ENCODE results near the gene ESRRB.

The ESRRB gene

GRCh38 chr14:76355771-76356170, 20.2 kb upstream of the ESRRB start:
- Histone ChIP-seq H3K4me3 (ENCODE audit: low read depth, low read length) (no peak overlapping the region), H3K79me2 (ENCODE audit: control insufficient read depth, insufficient read depth, low read length, poor library complexity) (no peaks in the 10 kb centered on the region), H3K4me1 (ENCODE audit: control insufficient read depth in 1 of 2, insufficient read depth in 2 of 2, low read length in 2 of 2) (no peaks in the 10 kb centered on the region), H4K91ac (ENCODE audit: low read depth, low read length) (no peak overlapping the region), H3K36me3 (ENCODE audit: control insufficient read depth in 1 of 2, insufficient read depth in 2 of 2, low read length in 2 of 2) (no peaks in the 10 kb centered on the region), H3K9ac (ENCODE audit: low read length) (no peak overlapping the region), H3K23ac (ENCODE audit: low read length) (no peak overlapping the region), H3K27ac (ENCODE audit: low read depth, low read length) (no peak overlapping the region), H2BK5ac (ENCODE audit: low read depth, low read length, poor library complexity) (no peak overlapping the region), H3K9me3 (ENCODE audit: insufficient read depth, low read depth, low read length) (no peaks in the 10 kb centered on the region), H2AK5ac (ENCODE audit: low read length) (no peak overlapping the region), H3K18ac (ENCODE audit: low read length) (no peak overlapping the region), H3K4ac (ENCODE audit: low read depth, low read length) (no peak overlapping the region), H4K8ac (ENCODE audit: low read depth, low read length) (no peak overlapping the region), H2AFZ (ENCODE audit: insufficient read depth, low read length, poor library complexity) (no peak overlapping the region), H3K79me1 (ENCODE audit: low read length) (no peaks in the 10 kb centered on the region), H2BK120ac (ENCODE audit: insufficient read depth, low read length, poor library complexity) (no peak overlapping the region), H4K12ac (ENCODE audit: low read depth, low read length) (no peak overlapping the region), H2BK12ac (ENCODE audit: low read length) (no peak overlapping the region), H3K4me2 (ENCODE audit: low read length) (no peak overlapping the region), H3K27me3 (ENCODE audit: insufficient read depth, low read length) (peaks cover 2% of the 10 kb centered on the region), H3K14ac (ENCODE audit: low read length) (no peak overlapping the region)
- DNase-seq, result no peak
- WGBS (ENCODE audit: extremely low coverage, insufficient coverage, insufficient read length), result no CpG with 5 or more reads among the region's 3 CpGs

DNA sequence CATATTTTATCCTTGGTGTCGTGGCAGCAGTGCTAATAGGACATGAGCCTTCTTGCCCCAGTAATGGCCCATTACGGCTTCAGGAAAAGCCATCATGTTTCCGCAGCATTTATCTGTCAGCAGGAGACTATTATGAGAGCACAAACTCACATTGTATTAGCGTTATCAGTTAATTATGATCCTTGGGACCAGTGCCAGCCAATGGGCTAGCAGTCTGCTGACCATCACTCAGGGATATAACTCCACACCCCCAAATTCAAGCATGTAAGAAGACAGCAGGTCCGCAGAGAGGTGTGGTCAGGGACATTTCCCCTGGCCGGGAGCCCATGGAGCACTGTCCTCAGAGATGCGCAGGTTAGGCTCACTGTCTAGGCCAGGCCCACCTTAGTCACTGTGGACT, 4.9 kb upstream of the ESRRB start:
- Histone ChIP-seq H3K79me1 (ENCODE audit: low read length) (no peaks in the 10 kb centered on the region), H3K27me3 (ENCODE audit: insufficient read depth, low read length) (peaks cover 11% of the 10 kb centered on the region), H3K79me2 (ENCODE audit: control insufficient read depth, insufficient read depth, low read length, poor library complexity) (no peaks in the 10 kb centered on the region), H2BK12ac (ENCODE audit: low read length) (no peak overlapping the region), H3K27ac (ENCODE audit: low read depth, low read length) (no peak overlapping the region), H3K36me3 (ENCODE audit: control insufficient read depth in 1 of 2, insufficient read depth in 2 of 2, low read length in 2 of 2) (no peaks in the 10 kb centered on the region), H4K8ac (ENCODE audit: low read depth, low read length) (no peak overlapping the region), H2BK120ac (ENCODE audit: insufficient read depth, low read length, poor library complexity) (no peak overlapping the region), H2AK5ac (ENCODE audit: low read length) (no peak overlapping the region), H3K23ac (ENCODE audit: low read length) (no peak overlapping the region), H3K4ac (ENCODE audit: low read depth, low read length) (no peak overlapping the region), H3K4me2 (ENCODE audit: low read length) (no peak overlapping the region), H2BK5ac (ENCODE audit: low read depth, low read length, poor library complexity) (no peak overlapping the region), H4K12ac (ENCODE audit: low read depth, low read length) (no peak overlapping the region), H2AFZ (ENCODE audit: insufficient read depth, low read length, poor library complexity) (no peak overlapping the region), H3K4me3 (ENCODE audit: low read depth, low read length) (no peak overlapping the region), H3K14ac (ENCODE audit: low read length) (no peak overlapping the region), H3K9me3 (ENCODE audit: insufficient read depth, low read depth, low read length) (no peaks in the 10 kb centered on the region), H4K91ac (ENCODE audit: low read depth, low read length) (no peak overlapping the region), H3K4me1 (ENCODE audit: control insufficient read depth in 1 of 2, insufficient read depth in 2 of 2, low read length in 2 of 2) (peaks cover 0 to 1% of the 10 kb centered on the region in 2 experiments), H3K9ac (ENCODE audit: low read length) (no peak overlapping the region), H3K18ac (ENCODE audit: low read length) (no peak overlapping the region)
- WGBS (ENCODE audit: extremely low coverage, insufficient coverage, insufficient read length), result no CpG with 5 or more reads among the region's 7 CpGs
- DNase-seq, result no peak

- no peaks in the 10 kb centered on the region for H3K36me3 ChIP-seq (ENCODE audit: control insufficient read depth in 1 of 2, insufficient read depth in 2 of 2, low read length in 2 of 2)
- no peaks in the 10 kb centered on the region for H3K9me3 ChIP-seq (ENCODE audit: insufficient read depth, low read depth, low read length)
- H2BK120ac ChIP-seq (ENCODE audit: insufficient read depth, low read length, poor library complexity), result no peak overlapping the region
- H3K14ac ChIP-seq (ENCODE audit: low read length), result no peak overlapping the region
- no peak overlapping the region for H3K27ac ChIP-seq (ENCODE audit: low read depth, low read length)
- H3K18ac ChIP-seq (ENCODE audit: low read length), result no peak overlapping the region
- no peaks in the 10 kb centered on the region for H3K79me1 ChIP-seq (ENCODE audit: low read length)
- H4K91ac ChIP-seq (ENCODE audit: low read depth, low read length), result no peak overlapping the region
- H3K27me3 ChIP-seq (ENCODE audit: insufficient read depth, low read length), result peaks cover 35% of the 10 kb centered on the region
- peaks cover 0 to 4% of the 10 kb centered on the region in 2 experiments for H3K4me1 ChIP-seq (ENCODE audit: control insufficient read depth in 1 of 2, insufficient read depth in 2 of 2, low read length in 2 of 2)
- peak in 1 of 2 donors; percentile 61 for DNase-seq
- H3K4me3 ChIP-seq (ENCODE audit: low read depth, low read length), result no peak overlapping the region
- no peaks in the 10 kb centered on the region for H3K79me2 ChIP-seq (ENCODE audit: control insufficient read depth, insufficient read depth, low read length, poor library complexity)
- H2AFZ ChIP-seq (ENCODE audit: insufficient read depth, low read length, poor library complexity), result no peak overlapping the region
- H3K4me2 ChIP-seq (ENCODE audit: low read length), result no peak overlapping the region
- no peak overlapping the region for H2BK5ac ChIP-seq (ENCODE audit: low read depth, low read length, poor library complexity)
- no peak overlapping the region for H2BK12ac ChIP-seq (ENCODE audit: low read length)
- whole genome bisulfite sequencing (ENCODE audit: extremely low coverage, insufficient coverage, insufficient read length), result no CpG with 5 or more reads among the region's 3 CpGs
- no peak overlapping the region for H3K4ac ChIP-seq (ENCODE audit: low read depth, low read length)
- no peak overlapping the region for H4K12ac ChIP-seq (ENCODE audit: low read depth, low read length)
- no peak overlapping the region for H2AK5ac ChIP-seq (ENCODE audit: low read length)
- H3K23ac ChIP-seq (ENCODE audit: low read length), result no peak overlapping the region
- H4K8ac ChIP-seq (ENCODE audit: low read depth, low read length), result no peak overlapping the region
- no peak overlapping the region for H3K9ac ChIP-seq (ENCODE audit: low read length)
Measured at GRCh38 chr14:76373456-76373855, 2.5 kb upstream of the ESRRB start.

DNA sequence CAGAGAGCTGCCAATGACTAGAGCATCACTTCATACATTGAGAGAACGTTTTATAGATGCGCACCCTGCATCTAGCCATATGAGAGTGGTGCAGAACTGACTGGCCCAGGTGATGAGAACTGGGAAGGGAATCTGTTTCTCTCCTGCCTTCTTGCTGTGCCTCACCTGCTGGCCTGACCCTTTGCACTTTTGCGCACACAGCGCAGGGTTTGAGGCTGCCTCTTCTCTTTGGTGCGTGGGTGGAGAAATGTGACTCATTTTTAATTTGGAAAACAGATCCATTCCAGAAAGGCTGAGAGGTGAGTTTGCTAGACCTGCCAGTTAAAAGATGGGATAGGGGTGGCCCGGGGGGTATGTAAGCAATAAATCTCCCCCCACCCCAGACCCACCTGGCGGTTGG, 453 bp upstream of the ESRRB start:
- DNase-seq, result no peak
- no peak overlapping the region for H3K4me2 ChIP-seq (ENCODE audit: low read length)
- no peak overlapping the region for H3K27ac ChIP-seq (ENCODE audit: low read depth, low read length)
- H3K9ac ChIP-seq (ENCODE audit: low read length), result no peak overlapping the region
- no peak overlapping the region for H4K91ac ChIP-seq (ENCODE audit: low read depth, low read length)
- H2BK5ac ChIP-seq (ENCODE audit: low read depth, low read length, poor library complexity), result no peak overlapping the region
- no peak overlapping the region for H3K23ac ChIP-seq (ENCODE audit: low read length)
- H2BK120ac ChIP-seq (ENCODE audit: insufficient read depth, low read length, poor library complexity), result no peak overlapping the region
- no peaks in the 10 kb centered on the region for H3K9me3 ChIP-seq (ENCODE audit: insufficient read depth, low read depth, low read length)
- peaks cover 0 to 4% of the 10 kb centered on the region in 2 experiments for H3K4me1 ChIP-seq (ENCODE audit: control insufficient read depth in 1 of 2, insufficient read depth in 2 of 2, low read length in 2 of 2)
- H3K79me2 ChIP-seq (ENCODE audit: control insufficient read depth, insufficient read depth, low read length, poor library complexity), result no peaks in the 10 kb centered on the region
- no peak overlapping the region for H3K4ac ChIP-seq (ENCODE audit: low read depth, low read length)
- H3K79me1 ChIP-seq (ENCODE audit: low read length), result no peaks in the 10 kb centered on the region
- H2AK5ac ChIP-seq (ENCODE audit: low read length), result no peak overlapping the region
- H4K8ac ChIP-seq (ENCODE audit: low read depth, low read length), result no peak overlapping the region
- peaks cover 45% of the 10 kb centered on the region for H3K27me3 ChIP-seq (ENCODE audit: insufficient read depth, low read length)
- H3K4me3 ChIP-seq (ENCODE audit: low read depth, low read length), result no peak overlapping the region
- H3K18ac ChIP-seq (ENCODE audit: low read length), result no peak overlapping the region
- no peak overlapping the region for H2AFZ ChIP-seq (ENCODE audit: insufficient read depth, low read length, poor library complexity)
- WGBS (ENCODE audit: extremely low coverage, insufficient coverage, insufficient read length), result no CpG with 5 or more reads among the region's 7 CpGs
- no peak overlapping the region for H3K14ac ChIP-seq (ENCODE audit: low read length)
- no peak overlapping the region for H2BK12ac ChIP-seq (ENCODE audit: low read length)
- no peaks in the 10 kb centered on the region for H3K36me3 ChIP-seq (ENCODE audit: control insufficient read depth in 1 of 2, insufficient read depth in 2 of 2, low read length in 2 of 2)
- H4K12ac ChIP-seq (ENCODE audit: low read depth, low read length), result no peak overlapping the region

Data from trophoblast cell (in vitro differentiated cells and primary cell).